ENCODE measurements around the gene CDC6. TPM values are rescaled to one million over a fixed set of nuclear protein-coding genes. Genes with fewer than 3 reads are reported as not detected.

The CDC6 gene
- total RNA-seq, 4 donors from 2014 or later: 0.88 to 11.3 TPM; not detected in 2

DNA sequence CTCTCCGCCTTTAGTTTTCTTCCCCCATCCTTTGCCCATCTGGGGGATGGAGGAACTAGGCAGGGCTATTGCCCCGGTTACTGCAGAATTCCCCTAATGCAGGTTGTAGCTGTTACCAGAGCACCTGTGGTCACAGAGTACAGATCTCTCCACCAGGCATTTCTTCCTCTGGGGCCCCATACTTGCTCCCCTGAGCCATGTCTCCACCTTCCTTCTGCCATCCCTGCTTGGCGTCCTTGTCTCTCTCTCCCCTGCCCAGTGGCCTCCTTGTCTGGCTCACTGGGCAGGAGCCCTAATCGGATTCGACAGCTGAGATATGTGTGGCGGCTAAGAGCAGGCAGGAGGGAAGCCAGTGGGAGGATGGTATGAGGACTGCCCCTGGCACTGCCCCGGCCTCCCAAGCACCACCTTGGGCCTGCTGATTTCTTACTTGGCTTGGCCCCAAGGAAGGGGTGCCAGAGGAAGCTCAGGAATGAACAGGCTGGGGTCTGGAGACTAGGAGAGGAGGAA lies 23.3 kb downstream of the CDC6 start:
- no peak for TF ChIP-seq POLR2A (IDR thresholded peaks at IDR 0.05)
- TF ChIP-seq, protein P1, sequence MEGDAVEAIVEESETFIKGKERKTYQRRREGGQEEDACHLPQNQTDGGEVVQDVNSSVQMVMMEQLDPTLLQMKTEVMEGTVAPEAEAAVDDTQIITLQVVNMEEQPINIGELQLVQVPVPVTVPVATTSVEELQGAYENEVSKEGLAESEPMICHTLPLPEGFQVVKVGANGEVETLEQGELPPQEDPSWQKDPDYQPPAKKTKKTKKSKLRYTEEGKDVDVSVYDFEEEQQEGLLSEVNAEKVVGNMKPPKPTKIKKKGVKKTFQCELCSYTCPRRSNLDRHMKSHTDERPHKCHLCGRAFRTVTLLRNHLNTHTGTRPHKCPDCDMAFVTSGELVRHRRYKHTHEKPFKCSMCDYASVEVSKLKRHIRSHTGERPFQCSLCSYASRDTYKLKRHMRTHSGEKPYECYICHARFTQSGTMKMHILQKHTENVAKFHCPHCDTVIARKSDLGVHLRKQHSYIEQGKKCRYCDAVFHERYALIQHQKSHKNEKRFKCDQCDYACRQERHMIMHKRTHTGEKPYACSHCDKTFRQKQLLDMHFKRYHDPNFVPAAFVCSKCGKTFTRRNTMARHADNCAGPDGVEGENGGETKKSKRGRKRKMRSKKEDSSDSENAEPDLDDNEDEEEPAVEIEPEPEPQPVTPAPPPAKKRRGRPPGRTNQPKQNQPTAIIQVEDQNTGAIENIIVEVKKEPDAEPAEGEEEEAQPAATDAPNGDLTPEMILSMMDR (IDR thresholded peaks at IDR 0.05): no peak
- no peaks in the 10 kb centered on the region for H3K9me3 ChIP-seq
- H3K27me3 ChIP-seq: no peaks in the 10 kb centered on the region
- DNase-seq: no peak
- H3K4me3 ChIP-seq: no peak overlapping the region
- H3K4me1 ChIP-seq: peaks cover 6 to 24% of the 10 kb centered on the region in 2 donors
- intact Hi-C loops (cut with DNase I; ENCODE audit: low total_unique reads): no loop called here
- H3K27ac ChIP-seq: peak overlapping the region; percentile 62 to 72
- no peaks in the 10 kb centered on the region for H3K36me3 ChIP-seq

DNA sequence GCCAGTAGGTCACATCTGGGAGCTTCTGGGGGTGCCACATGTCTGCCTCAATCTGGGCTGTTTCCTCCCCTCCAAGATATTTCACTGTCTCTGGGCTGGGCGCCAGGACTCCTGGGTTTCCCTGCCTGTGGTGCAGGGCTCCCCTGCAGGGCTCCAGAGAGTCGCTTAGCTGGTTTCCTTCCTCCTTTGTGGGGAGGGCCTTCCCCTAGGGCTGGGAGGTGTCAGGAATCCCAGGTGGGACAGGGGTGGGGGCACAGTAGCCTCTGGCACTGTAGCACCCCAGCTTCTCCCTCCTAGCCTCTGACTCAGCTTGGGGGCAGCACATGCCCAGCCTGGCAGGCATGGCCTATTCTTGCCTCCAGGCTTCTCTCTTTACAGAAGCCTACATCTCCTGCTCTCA lies 23.9 kb downstream of the CDC6 start:
- peak in 1 of 2 donors; percentile 63 for DNase-seq
- no peaks in the 10 kb centered on the region for H3K36me3 ChIP-seq
- H3K4me3 ChIP-seq: no peak overlapping the region
- no peaks in the 10 kb centered on the region for H3K27me3 ChIP-seq
- peaks cover 12 to 27% of the 10 kb centered on the region in 2 donors for H3K4me1 ChIP-seq
- H3K9me3 ChIP-seq: no peaks in the 10 kb centered on the region
- TF ChIP-seq POLR2A (IDR thresholded peaks at IDR 0.05): no peak
- TF ChIP-seq, protein P1 (IDR thresholded peaks at IDR 0.05): no peak
- H3K27ac ChIP-seq: peak overlapping the region; percentile 62 to 72
- intact Hi-C loops (cut with DNase I; ENCODE audit: low total_unique reads): no loop called here

DNA sequence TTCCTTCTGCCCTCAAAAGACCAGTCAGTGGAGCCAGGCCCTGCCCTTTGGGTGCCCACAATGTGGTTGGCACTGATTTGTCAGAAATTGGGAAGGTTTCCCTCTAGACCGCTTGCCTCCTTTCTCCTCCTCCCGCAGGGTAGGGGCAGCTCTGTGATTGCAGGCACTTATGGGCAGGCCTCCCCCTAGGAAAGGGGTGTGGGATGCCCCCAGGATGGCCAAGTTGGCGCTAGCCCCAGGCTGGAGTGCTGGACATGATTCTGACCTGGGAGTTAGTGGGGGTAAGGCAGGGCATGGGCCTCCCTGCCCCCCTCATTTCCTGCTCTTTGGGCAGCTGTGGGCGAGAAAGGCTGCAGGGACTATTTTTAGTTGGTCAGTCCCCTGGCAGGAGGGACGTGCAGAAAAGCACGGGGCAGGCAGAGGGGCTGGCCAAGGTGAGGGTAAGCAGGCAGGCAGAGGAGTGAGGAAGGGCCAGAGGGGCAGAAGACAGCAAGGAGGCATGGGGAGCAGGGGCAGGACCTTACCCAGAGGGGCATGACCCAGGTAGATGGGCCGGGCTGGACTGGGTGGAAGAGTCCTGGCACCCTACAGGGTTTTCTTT lies 24.6 kb downstream of the CDC6 start:
- H3K27me3 ChIP-seq: no peaks in the 10 kb centered on the region
- no peaks in the 10 kb centered on the region for H3K9me3 ChIP-seq
- DNase-seq: peak in 1 of 2 donors; percentile 26
- intact Hi-C loops (cut with DNase I; ENCODE audit: low total_unique reads): no loop called here
- H3K27ac ChIP-seq: peak overlapping the region; percentile 62 to 72
- no peak for TF ChIP-seq POLR2A (IDR thresholded peaks at IDR 0.05)
- TF ChIP-seq, protein P1 (IDR thresholded peaks at IDR 0.05): no peak
- H3K36me3 ChIP-seq: no peaks in the 10 kb centered on the region
- no peak overlapping the region for H3K4me3 ChIP-seq
- peaks cover 12 to 33% of the 10 kb centered on the region in 2 donors for H3K4me1 ChIP-seq

DNA sequence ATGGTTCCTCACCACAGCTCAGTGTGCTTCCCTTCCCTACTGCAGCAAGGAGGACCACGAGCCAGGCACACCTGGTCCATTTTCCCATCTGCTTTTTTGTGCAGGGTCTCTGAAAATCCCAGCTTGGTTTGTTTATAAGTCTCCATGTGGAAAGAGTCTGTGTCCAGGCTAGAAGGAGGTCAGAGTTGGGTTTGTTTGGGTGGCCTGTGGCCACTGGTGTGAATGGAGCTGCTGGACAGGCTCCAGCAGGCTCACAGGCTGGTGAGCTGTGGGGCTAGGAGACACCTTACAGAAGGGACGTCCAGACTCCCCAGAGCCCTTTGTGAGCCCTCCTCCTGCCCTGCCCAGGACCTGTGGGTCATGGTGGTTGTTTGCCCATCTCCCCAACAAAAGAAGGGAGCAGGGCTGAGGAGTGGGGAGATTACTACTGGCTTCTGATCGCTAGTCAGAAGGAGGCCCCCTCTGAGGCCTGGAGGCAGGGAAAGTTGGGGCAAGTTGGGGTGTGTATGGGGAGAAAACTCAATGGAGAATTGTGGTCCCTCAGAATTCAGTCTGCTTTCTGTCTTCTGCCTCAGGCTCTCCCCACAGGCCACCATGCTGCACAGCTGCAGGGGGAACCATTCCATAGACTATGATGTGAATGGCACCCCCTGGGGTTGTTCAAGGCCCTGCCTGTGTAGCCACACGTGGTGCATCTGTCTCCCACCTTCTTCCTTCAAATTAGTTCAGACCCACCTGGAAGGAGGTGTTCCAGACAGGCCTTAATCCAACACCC lies 25.4 kb downstream of the CDC6 start:
- Histone ChIP-seq H3K4me1 (peaks cover 12 to 33% of the 10 kb centered on the region in 2 donors), H3K36me3 (no peaks in the 10 kb centered on the region), H3K9me3 (no peaks in the 10 kb centered on the region), H3K4me3 (no peak overlapping the region), H3K27me3 (no peaks in the 10 kb centered on the region), H3K27ac (peak overlapping the region; percentile 62 to 72)
- TF ChIP-seq POLR2A (IDR thresholded peaks at IDR 0.05): no peak
- intact Hi-C loops (cut with DNase I; ENCODE audit: low total_unique reads): no loop called here
- peak in 1 of 2 donors; percentile 10 for DNase-seq

DNA sequence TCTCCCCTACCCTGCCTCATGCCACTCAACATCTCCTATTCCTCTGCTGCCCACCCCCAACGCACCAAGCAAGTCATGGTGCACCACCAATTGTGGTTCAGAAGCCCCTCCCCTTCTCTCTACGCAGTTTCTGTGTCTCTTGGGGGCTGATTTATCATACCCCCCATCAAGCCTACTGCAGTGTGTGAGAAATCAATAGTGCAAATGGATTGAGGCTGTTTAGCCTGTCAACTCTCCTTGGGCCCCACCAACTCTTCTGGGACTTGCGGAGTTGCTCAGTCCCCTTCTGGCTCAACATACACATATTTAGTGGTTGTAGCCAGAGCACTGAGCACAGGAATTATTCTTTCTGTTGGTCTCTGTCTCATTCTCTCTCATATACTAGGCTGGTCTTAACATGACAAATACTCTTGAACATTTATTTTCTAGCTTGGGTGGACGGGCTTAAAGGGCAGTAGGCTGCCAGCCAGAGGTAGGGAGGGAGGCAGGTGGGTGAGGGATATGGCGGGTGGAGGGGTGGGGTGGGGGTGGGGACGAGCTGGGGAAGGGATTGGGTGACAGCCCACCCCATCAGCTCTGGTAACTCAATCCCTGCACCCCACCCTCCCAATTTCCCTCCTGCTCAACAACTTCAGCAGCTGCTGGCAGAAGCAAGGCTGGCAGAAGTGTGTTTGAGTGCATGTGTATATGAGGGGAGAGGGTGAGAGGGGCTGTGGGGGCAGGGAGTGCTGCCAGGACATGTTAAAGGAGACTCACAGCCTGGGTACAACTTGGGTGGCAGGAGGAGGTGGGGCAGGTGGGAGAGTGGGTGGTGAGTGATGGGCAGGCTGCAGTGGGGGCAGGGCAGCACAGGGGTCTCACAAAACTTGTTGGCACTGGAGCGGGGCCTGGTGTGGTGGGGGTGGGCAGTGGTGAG lies 26.2 kb downstream of the CDC6 start:
- peak; percentile 8 to 12 for DNase-seq
- H3K4me3 ChIP-seq: no peak overlapping the region
- H3K4me1 ChIP-seq: peaks cover 12 to 33% of the 10 kb centered on the region in 2 donors
- intact Hi-C loops (cut with DNase I; ENCODE audit: low total_unique reads): no loop called here
- peak overlapping the region; percentile 52 to 72 for H3K27ac ChIP-seq
- no peaks in the 10 kb centered on the region for H3K9me3 ChIP-seq
- no peaks in the 10 kb centered on the region for H3K27me3 ChIP-seq
- no peak for TF ChIP-seq POLR2A (IDR thresholded peaks at IDR 0.05)
- TF ChIP-seq, protein P1 (IDR thresholded peaks at IDR 0.05): no peak
- no peaks in the 10 kb centered on the region for H3K36me3 ChIP-seq
